ENCODE measurements around the gene RTN4R.

RTN4R gene

GRCh38 chr22:20226760-20227350, 41.3 kb downstream of the RTN4R start:
- no peak for DNase-seq

- DNase-seq = no peak
These were observed 41.9 kb downstream of the RTN4R start for GRCh38 chr22:20226077-20226716.

GRCh38 chr22:20225693-20225966, 42.5 kb downstream of the RTN4R start:
- DNase-seq = no peak

- no peak for DNase-seq
These were observed 43.0 kb downstream of the RTN4R start for GRCh38 chr22:20224917-20225692.

GRCh38 chr22:20224256-20224626, 43.9 kb downstream of the RTN4R start:
- DNase-seq = no peak

GRCh38 chr22:20223421-20224255, 44.5 kb downstream of the RTN4R start:
- DNase-seq = no peak

GRCh38 chr22:20222764-20223420, 45.2 kb downstream of the RTN4R start:
- DNase-seq = no peak

- DNase-seq = no peak
These were observed 46.4 kb downstream of the RTN4R start for GRCh38 chr22:20221421-20222340.

GRCh38 chr22:20220629-20221026, 47.5 kb downstream of the RTN4R start:
- DNase-seq = no peak

- DNase-seq = no peak
These were observed 48.2 kb downstream of the RTN4R start for GRCh38 chr22:20219667-20220628.

- DNase-seq = no peak
These were observed 49.1 kb downstream of the RTN4R start for GRCh38 chr22:20218987-20219386.

GRCh38 chr22:20218326-20218872, 49.7 kb downstream of the RTN4R start:
- no peak for DNase-seq

- DNase-seq = no peak
These were observed 50.6 kb downstream of the RTN4R start for GRCh38 chr22:20217563-20217962.

- no peak for DNase-seq
These were observed 51.1 kb downstream of the RTN4R start for GRCh38 chr22:20216863-20217499.

GRCh38 chr22:20215742-20216141, 52.4 kb downstream of the RTN4R start:
- DNase-seq = no peak

- no peak for DNase-seq
These were observed 53.3 kb downstream of the RTN4R start for GRCh38 chr22:20214853-20215252.

GRCh38 chr22:20213833-20214708, 54.0 kb downstream of the RTN4R start:
- no peak for DNase-seq
